HK-2 (cell line): ENCODE data around the gene ARMC8.

Experiments
- DNase-seq: peaks from one replicate; pipeline ENCODE4 v3.0.0-alpha.2; 2018; ENCODE audit not compliant: unreplicated experiment

The ARMC8 gene

GRCh38 chr3:138245026-138245425, 57.9 kb downstream of the ARMC8 start:
- DNase-seq = no peak

- DNase-seq = no peak
Measured at GRCh38 chr3:138249636-138250035, 62.5 kb downstream of the ARMC8 start.

GRCh38 chr3:138253609-138254008, 66.5 kb downstream of the ARMC8 start:
- no peak for DNase-seq

- no peak for DNase-seq
Measured at GRCh38 chr3:138254216-138254615, 67.1 kb downstream of the ARMC8 start.

- no peak for DNase-seq
Measured at GRCh38 chr3:138256022-138256421, 68.9 kb downstream of the ARMC8 start.

GRCh38 chr3:138257986-138258385, 70.9 kb downstream of the ARMC8 start:
- no peak for DNase-seq

GRCh38 chr3:138259126-138259525, 72.0 kb downstream of the ARMC8 start:
- no peak for DNase-seq

GRCh38 chr3:138260611-138261010, 73.5 kb downstream of the ARMC8 start:
- DNase-seq = no peak

GRCh38 chr3:138263104-138263503, 76.0 kb downstream of the ARMC8 start:
- DNase-seq = no peak

- no peak for DNase-seq
Measured at GRCh38 chr3:138265745-138266144, 78.6 kb downstream of the ARMC8 start.

GRCh38 chr3:138267083-138267482, 80.0 kb downstream of the ARMC8 start:
- no peak for DNase-seq

GRCh38 chr3:138270245-138270644, 83.1 kb downstream of the ARMC8 start:
- no peak for DNase-seq

- no peak for DNase-seq
Measured at GRCh38 chr3:138271189-138271794, 84.2 kb downstream of the ARMC8 start.

GRCh38 chr3:138281561-138281960, 94.5 kb downstream of the ARMC8 start:
- DNase-seq = no peak

GRCh38 chr3:138282836-138283235, 95.7 kb downstream of the ARMC8 start:
- DNase-seq = no peak

- no peak for DNase-seq
Measured at GRCh38 chr3:138284079-138284478, 97.0 kb downstream of the ARMC8 start.

- no peak for DNase-seq
Measured at GRCh38 chr3:138284957-138285477, 97.9 kb downstream of the ARMC8 start.

- DNase-seq = no peak
Measured at GRCh38 chr3:138289260-138289659, 102.2 kb downstream of the ARMC8 start.

- DNase-seq = no peak
Measured at GRCh38 chr3:138289701-138290100, 102.6 kb downstream of the ARMC8 start.

GRCh38 chr3:138296639-138297038, 109.5 kb downstream of the ARMC8 start:
- no peak for DNase-seq

- no peak for DNase-seq
Measured at GRCh38 chr3:138297059-138297607, 110.0 kb downstream of the ARMC8 start.

- DNase-seq = no peak
Measured at GRCh38 chr3:138297876-138298275, 110.8 kb downstream of the ARMC8 start.

- no peak for DNase-seq
Measured at GRCh38 chr3:138300647-138301046, 113.5 kb downstream of the ARMC8 start.

- DNase-seq = no peak
Measured at GRCh38 chr3:138303474-138303873, 116.4 kb downstream of the ARMC8 start.
